Smooth muscle cell (in vitro differentiated cells): ENCODE results near the gene ATP5F1C. TPM values are rescaled to one million over a fixed set of nuclear protein-coding genes. Genes with fewer than 3 reads are reported as not detected.
"Not testable (repeated sequence)": the region's sequence is repeated elsewhere in the genome, so short reads cannot be mapped to it uniquely, and the experiment has no call there.

Source experiments
- DNase-seq: peaks from one replicate; lab custom pipeline; 2025; ENCODE audit not compliant: unreplicated experiment; lab: John Stamatoyannopoulos, UW
- H2AFZ ChIP-seq: fragments of 200-600 bp; sonication (generic); 2 replicates; pipeline ENCODE4 v1.6.0; 2016; ENCODE audit warnings: antibody characterized with exemption, low read depth, mild to moderate bottlenecking
- H3F3A ChIP-seq: fragments of 200-600 bp; sonication (generic); 2 replicates; pipeline ENCODE4 v1.6.0; 2017; ENCODE audit warnings: antibody characterized with exemption, low read depth
- H3K27ac ChIP-seq: fragments of 200-600 bp; sonication (generic); 2 replicates; pipeline ENCODE4 v1.5.1; 2016; ENCODE audit warnings: low read depth, mild to moderate bottlenecking
- H3K27me3 ChIP-seq: fragments of 200-600 bp; sonication (generic); 2 replicates; pipeline ENCODE4 v1.6.1; 2016; ENCODE audit warnings: low read depth, mild to moderate bottlenecking
- H3K36me3 ChIP-seq: fragments of 200-600 bp; sonication (generic); 2 replicates; pipeline ENCODE4 v1.5.1; 2016; ENCODE audit warnings: low read depth
- H3K4me1 ChIP-seq: fragments of 200-600 bp; sonication (generic); 2 replicates; pipeline ENCODE4 v1.5.1; 2016; ENCODE audit warnings: low read depth
- H3K4me2 ChIP-seq: fragments of 200-600 bp; sonication (generic); 2 replicates; pipeline ENCODE4 v1.6.0; 2016; ENCODE audit warnings: mild to moderate bottlenecking
- H3K4me3 ChIP-seq: fragments of 200-600 bp; sonication (generic); 2 replicates; pipeline ENCODE4 v1.5.1; 2016; ENCODE audit warnings: mild to moderate bottlenecking
- H3K79me2 ChIP-seq: fragments of 200-600 bp; sonication (generic); 2 replicates; pipeline ENCODE4 v1.6.0; 2016; ENCODE audit warnings: low read depth, mild to moderate bottlenecking
- H3K9ac ChIP-seq: fragments of 200-600 bp; sonication (generic); 2 replicates; pipeline ENCODE4 v1.6.0; 2016; ENCODE audit warnings: low read depth
- H3K9me3 ChIP-seq: fragments of 200-600 bp; sonication (generic); replicated peaks from 2 replicates; pipeline ENCODE4 v1.5.1; 2016; ENCODE audit warnings: low read depth
- H4K20me1 ChIP-seq: fragments of 200-600 bp; sonication (generic); 2 replicates; pipeline ENCODE4 v1.6.0; 2016; ENCODE audit warnings: low read depth
- CTCF ChIP-seq: fragments of 200-600 bp; sonication (generic); IDR thresholded peaks from 2 replicates; pipeline ENCODE4 v1.5.1; 2017; ENCODE audit warnings: borderline replicate concordance, mild to moderate bottlenecking, antibody characterized with exemption; ENCODE audit not compliant: insufficient read depth, poor library complexity, severe bottlenecking
- WGBS: methylation state at CpG from one replicate; pipeline ENCODE4 v1.1.7; 2016; ENCODE audit warnings: low lambda C conversion rate; 5-methylcytosine and 5-hydroxymethylcytosine counted together
- polyA plus RNA-seq: library from polyadenylated mRNA; unstranded; fragments of >200 nt; fragmentation: Nextera tagmentation; extraction: Ambion mirVana; gene quantifications from 2 replicates; pipeline ENCODE4 v1.2.1, GENCODE V29; 2016
- total RNA-seq: library from RNA; depleted of rRNA; stranded (reverse); fragments of >200 nt; gene quantifications from 2 replicates; pipeline ENCODE4 v1.2.3, GENCODE V29; 2014

ATP5F1C gene
- total and polyA plus RNA-seq, 2 experiments from 2014 or later, result 204 to 352 TPM

GRCh38 chr10:7808686-7809267 lies 20.8 kb downstream of the ATP5F1C start:
- WGBS, result 74% methylated on average over 4 of the region's 4 CpGs
- peaks cover 12% of the 10 kb centered on the region for H3F3A ChIP-seq
- H3K27ac ChIP-seq, result no peak overlapping the region
- H3K4me1 ChIP-seq, result no peaks in the 10 kb centered on the region
- no peak overlapping the region for H3K4me2 ChIP-seq
- no peak overlapping the region for H2AFZ ChIP-seq
- H3K9ac ChIP-seq, result no peak overlapping the region
- H3K36me3 ChIP-seq, result peaks cover 27% of the 10 kb centered on the region
- no peaks in the 10 kb centered on the region for H3K9me3 ChIP-seq
- no peak for TF ChIP-seq CTCF
- peaks cover 13% of the 10 kb centered on the region for H4K20me1 ChIP-seq
- no peak overlapping the region for H3K4me3 ChIP-seq
- no peak for DNase-seq
- no peaks in the 10 kb centered on the region for H3K27me3 ChIP-seq
- no peaks in the 10 kb centered on the region for H3K79me2 ChIP-seq

- DNase-seq, result no peak
- Histone ChIP-seq H3K79me2 (no peaks in the 10 kb centered on the region), H4K20me1 (peaks cover 6% of the 10 kb centered on the region), H3K27me3 (no peaks in the 10 kb centered on the region), H3K27ac (no peak overlapping the region), H3K36me3 (peaks cover 16% of the 10 kb centered on the region), H3K4me1 (no peaks in the 10 kb centered on the region), H3K4me2 (no peak overlapping the region), H3F3A (peaks cover 12% of the 10 kb centered on the region), H3K9ac (no peak overlapping the region), H3K4me3 (no peak overlapping the region), H2AFZ (no peak overlapping the region), H3K9me3 (no peaks in the 10 kb centered on the region)
- no peak for TF ChIP-seq CTCF
- WGBS, result 82% methylated on average over 7 of the region's 7 CpGs
Observed at GRCh38 chr10:7810443-7810842, 22.5 kb downstream of the ATP5F1C start.

- WGBS, result 94% methylated on average over 5 of the region's 5 CpGs
Observed at GRCh38 chr10:7811000-7811399, 23.0 kb downstream of the ATP5F1C start.

GRCh38 chr10:7811743-7812142 lies 23.8 kb downstream of the ATP5F1C start:
- 89% methylated on average over 7 of the region's 7 CpGs for WGBS
- H3K79me2 ChIP-seq, H4K20me1 ChIP-seq, H3K9ac ChIP-seq, H3K4me1 ChIP-seq, H3K4me3 ChIP-seq, H3F3A ChIP-seq, H3K27me3 ChIP-seq, H2AFZ ChIP-seq, DNase-seq, H3K27ac ChIP-seq, H3K9me3 ChIP-seq, H3K4me2 ChIP-seq: not testable (repeated sequence)
- peaks cover 16% of the 10 kb centered on the region for H3K36me3 ChIP-seq

More at GRCh38 chr10:7811000-7811399, 23.0 kb downstream of the ATP5F1C start:
- no peak for DNase-seq
- Histone ChIP-seq H3K9me3 (no peaks in the 10 kb centered on the region), H3K27me3 (no peaks in the 10 kb centered on the region), H3K4me3 (no peak overlapping the region), H3K36me3 (peaks cover 16% of the 10 kb centered on the region), H3K27ac (no peak overlapping the region), H3F3A (peaks cover 12% of the 10 kb centered on the region), H2AFZ (no peak overlapping the region), H4K20me1 (peaks cover 2% of the 10 kb centered on the region), H3K79me2 (no peaks in the 10 kb centered on the region), H3K4me2 (no peak overlapping the region), H3K4me1 (no peaks in the 10 kb centered on the region), H3K9ac (no peak overlapping the region)
- TF ChIP-seq CTCF, result no peak
